Activated CD4-positive, alpha-beta T cell treated with anti-CD3 and anti-CD28 coated beads, Interleukin-2, amount 50 U/mL, for 24 hours (primary cell): Measurements from ENCODE around the gene CTNND2.
"Not testable (repeated sequence)": the region's sequence is repeated elsewhere in the genome, so short reads cannot be mapped to it uniquely, and the experiment has no call there.

ENCODE experiments used
- DNase-seq, 2 donors: peaks; one replicate each; pipeline ENCODE4 v3.0.0-alpha.2; 2020; ENCODE audit warnings: low read depth in 1 of 2, low spot score in 1 of 2

CTNND2 gene

GRCh38 chr5:11681796-11682195, 222.4 kb downstream of the CTNND2 start:
- no peak for DNase-seq

- DNase-seq, result no peak
Observed at GRCh38 chr5:11679676-11680075, 224.6 kb downstream of the CTNND2 start.

- no peak for DNase-seq
Observed at GRCh38 chr5:11675184-11675583, 229.1 kb downstream of the CTNND2 start.

- no peak for DNase-seq
Observed at GRCh38 chr5:11672385-11673085, 231.7 kb downstream of the CTNND2 start.

GRCh38 chr5:11658376-11658775, 245.9 kb downstream of the CTNND2 start:
- DNase-seq, result no peak

GRCh38 chr5:11656916-11657315, 247.3 kb downstream of the CTNND2 start:
- DNase-seq, result no peak

- no peak for DNase-seq
Observed at GRCh38 chr5:11655681-11656080, 248.6 kb downstream of the CTNND2 start.

GRCh38 chr5:11650936-11651335, 253.3 kb downstream of the CTNND2 start:
- no peak for DNase-seq

GRCh38 chr5:11646141-11646540, 258.1 kb downstream of the CTNND2 start:
- no peak for DNase-seq

GRCh38 chr5:11642438-11642837, 261.8 kb downstream of the CTNND2 start:
- no peak for DNase-seq

GRCh38 chr5:11640158-11640873, 263.9 kb downstream of the CTNND2 start:
- DNase-seq, result no peak

- no peak for DNase-seq
Observed at GRCh38 chr5:11622785-11623184, 281.5 kb downstream of the CTNND2 start.

- no peak for DNase-seq
Observed at GRCh38 chr5:11620172-11620571, 284.1 kb downstream of the CTNND2 start.

GRCh38 chr5:11619339-11620024, 284.8 kb downstream of the CTNND2 start:
- DNase-seq, result no peak

- DNase-seq, result no peak
Observed at GRCh38 chr5:11617080-11617479, 287.2 kb downstream of the CTNND2 start.

- not testable (repeated sequence) for DNase-seq
Observed at GRCh38 chr5:11616624-11617023, 287.6 kb downstream of the CTNND2 start.

GRCh38 chr5:11611011-11611410, 293.2 kb downstream of the CTNND2 start:
- DNase-seq, result no peak

- no peak for DNase-seq
Observed at GRCh38 chr5:11609570-11610303, 294.5 kb downstream of the CTNND2 start.

- no peak for DNase-seq
Observed at GRCh38 chr5:11608530-11608929, 295.7 kb downstream of the CTNND2 start.

GRCh38 chr5:11607944-11608483, 296.2 kb downstream of the CTNND2 start:
- no peak for DNase-seq

GRCh38 chr5:11602298-11602697, 301.9 kb downstream of the CTNND2 start:
- no peak for DNase-seq
